Endodermal cell (in vitro differentiated cells): ENCODE results near the gene BAHCC1. TPM values are rescaled to one million over a fixed set of nuclear protein-coding genes. Genes with fewer than 3 reads are reported as not detected.
A peak's percentile ranks its signal among the peaks of the same experiment; 100 is the strongest.

ENCODE experiments used
- DNase-seq: peaks from one replicate; pipeline ENCODE4 v3.0.0-alpha.2; 2017
- H3K27ac ChIP-seq: 2 replicates; pipeline ENCODE4 v1.5.1; 2013; ENCODE audit warnings: mild to moderate bottlenecking, low read depth, low read length, moderate library complexity
- H3K27me3 ChIP-seq: 2 replicates; pipeline ENCODE4 v1.6.1; 2013; ENCODE audit warnings: mild to moderate bottlenecking, low read length, moderate library complexity; ENCODE audit not compliant: insufficient read depth, control insufficient read depth, poor library complexity, severe bottlenecking
- H3K36me3 ChIP-seq: 2 replicates; pipeline ENCODE4 v1.7.0; 2013; ENCODE audit warnings: mild to moderate bottlenecking, low read length, moderate library complexity; ENCODE audit not compliant: control insufficient read depth, insufficient read depth
- H3K4me1 ChIP-seq: one replicate; pipeline ENCODE4 v1.7.0; 2013; ENCODE audit warnings: low read length; ENCODE audit not compliant: control insufficient read depth, insufficient read depth
- H3K4me3 ChIP-seq: 2 replicates; pipeline ENCODE4 v1.5.1; 2013; ENCODE audit warnings: mild to moderate bottlenecking, low read length, moderate library complexity
- H3K9ac ChIP-seq: 2 replicates; pipeline ENCODE4 v1.6.1; 2013; ENCODE audit warnings: mild to moderate bottlenecking, low read length, moderate library complexity; ENCODE audit not compliant: poor library complexity, severe bottlenecking; ENCODE audit errors: extremely low read depth
- H3K9me3 ChIP-seq: 2 replicates; pipeline ENCODE4 v1.6.1; 2013; ENCODE audit warnings: mild to moderate bottlenecking, low read length, moderate library complexity; ENCODE audit not compliant: control insufficient read depth
- H3K27ac Mint-ChIP-seq: 2 replicates; pipeline ENCODE4 v1.8.0; 2020; ENCODE audit warnings: mixed read lengths
- H3K27me3 Mint-ChIP-seq: 2 replicates; pipeline ENCODE4 v1.8.0; 2021; ENCODE audit warnings: mild to moderate bottlenecking, mixed read lengths; ENCODE audit not compliant: insufficient read depth
- H3K36me3 Mint-ChIP-seq: 2 replicates; pipeline ENCODE4 v1.8.0; 2020; ENCODE audit warnings: low read depth, mixed read lengths
- H3K4me1 Mint-ChIP-seq: 2 replicates; pipeline ENCODE4 v1.8.0; 2020; ENCODE audit warnings: mixed read lengths
- H3K4me3 Mint-ChIP-seq: 2 replicates; pipeline ENCODE4 v1.8.0; 2020; ENCODE audit warnings: mild to moderate bottlenecking, moderate library complexity, mixed read lengths
- H3K9me3 Mint-ChIP-seq: 2 replicates; pipeline ENCODE4 v1.8.0; 2020; ENCODE audit warnings: mild to moderate bottlenecking, mixed read lengths
- CTCF ChIP-seq: fragments of 200-600 bp; sonication (generic); conservative IDR thresholded peaks from 2 replicates; pipeline ENCODE4 v1.5.0; 2021; ENCODE audit warnings: antibody characterized with exemption, mild to moderate bottlenecking
- WGBS, 2 experiments: methylation state at CpG; one replicate each; pipeline versions ENCODE4 v1.1.5 to v1.1.7; 2013; ENCODE audit warnings: missing lambda C conversion rate in 2 of 2, mixed read lengths in 1 of 2; ENCODE audit not compliant: insufficient coverage in 1 of 2, insufficient read length in 1 of 2; 5-methylcytosine and 5-hydroxymethylcytosine counted together
- total RNA-seq, 2 donors: library from RNA; stranded (reverse); fragmentation: NEBNext Ultra II Directional in 1 of 2; extraction: Animal tissue kit (Norgen Biotek cat#: 25700) in 1 of 2; gene quantifications; 2 replicates in 1 of 2; 3 replicates in 1 of 2; pipeline ENCODE4 v1.2.1, GENCODE V29; 2021

BAHCC1 gene
- total RNA-seq, 2 donors from 2014 or later, result 63.9 to 78.1 TPM

GRCh38 chr17:81420769-81421462 lies 25.7 kb downstream of the BAHCC1 start:
- Mint-ChIP-seq H3K27ac (no peak overlapping the region), H3K4me1 (peaks cover 2% of the 10 kb centered on the region), H3K9me3 (no peaks in the 10 kb centered on the region), H3K4me3 (no peak overlapping the region), H3K27me3 (no peaks in the 10 kb centered on the region), H3K36me3 (no peaks in the 10 kb centered on the region)
- Histone ChIP-seq H3K27me3 (no peaks in the 10 kb centered on the region), H3K4me1 (peaks cover 3% of the 10 kb centered on the region), H3K27ac (no peak overlapping the region), H3K4me3 (no peak overlapping the region), H3K36me3 (no peaks in the 10 kb centered on the region), H3K9me3 (no peaks in the 10 kb centered on the region), H3K9ac (no peak overlapping the region)
- DNase-seq, result no peak
- 95 to 97% methylated on average over 15 to 24 of the region's 24 CpGs for whole genome bisulfite sequencing, 2 experiments
- no peak for TF ChIP-seq CTCF

- Histone ChIP-seq H3K4me1 (peaks cover 3% of the 10 kb centered on the region), H3K9ac (no peak overlapping the region), H3K36me3 (no peaks in the 10 kb centered on the region), H3K9me3 (no peaks in the 10 kb centered on the region), H3K27me3 (no peaks in the 10 kb centered on the region), H3K4me3 (no peak overlapping the region), H3K27ac (peak overlapping the region; percentile 73)
- 69 to 71% methylated on average over 9 to 32 of the region's 34 CpGs for WGBS, 2 experiments
- no peaks in the 10 kb centered on the region for H3K36me3 Mint-ChIP-seq
- no peaks in the 10 kb centered on the region for H3K27me3 Mint-ChIP-seq
- no peaks in the 10 kb centered on the region for H3K9me3 Mint-ChIP-seq
- peak; percentile 93 for DNase-seq
- no peak for TF ChIP-seq CTCF
- no peak overlapping the region for H3K27ac Mint-ChIP-seq
- H3K4me3 Mint-ChIP-seq, result no peak overlapping the region
- peaks cover 2% of the 10 kb centered on the region for H3K4me1 Mint-ChIP-seq
Measured at GRCh38 chr17:81422776-81423697, 27.8 kb downstream of the BAHCC1 start.

- Histone ChIP-seq H3K4me3 (no peak overlapping the region), H3K27ac (peak overlapping the region; percentile 73), H3K27me3 (no peaks in the 10 kb centered on the region), H3K9me3 (no peaks in the 10 kb centered on the region), H3K9ac (no peak overlapping the region), H3K4me1 (peaks cover 3% of the 10 kb centered on the region), H3K36me3 (no peaks in the 10 kb centered on the region)
- Mint-ChIP-seq H3K4me1 (peaks cover 2% of the 10 kb centered on the region), H3K4me3 (no peak overlapping the region), H3K27me3 (no peaks in the 10 kb centered on the region), H3K27ac (no peak overlapping the region), H3K36me3 (no peaks in the 10 kb centered on the region), H3K9me3 (no peaks in the 10 kb centered on the region)
- DNase-seq, result no peak
- 78 to 88% methylated on average over 9 to 16 of the region's 16 CpGs for WGBS, 2 experiments
- no peak for TF ChIP-seq CTCF
Measured at GRCh38 chr17:81423698-81424071, 28.4 kb downstream of the BAHCC1 start.
